GM12878 (cell line): ENCODE measurements around the gene SRPRB. TPM values are rescaled to one million over a fixed set of nuclear protein-coding genes. Genes with fewer than 3 reads are reported as not detected.

ENCODE experiments used
- BMI1 ChIP-seq: fragments of 450-650 bp; IDR thresholded peaks from 2 replicates; pipeline ENCODE4 v1.6.1; 2016; ENCODE audit warnings: mild to moderate bottlenecking, moderate library complexity, borderline replicate concordance
- FOXM1 ChIP-seq: IDR thresholded peaks from 2 replicates; pipeline ENCODE4 v1.6.1; 2012; ENCODE audit warnings: low read depth, mild to moderate bottlenecking, inconsistent platforms, low read length, moderate library complexity
- HDGF ChIP-seq: fragments of 450-650 bp; IDR thresholded peaks from 2 replicates; pipeline ENCODE4 v1.6.1; 2016; ENCODE audit warnings: antibody characterized with exemption
- IRF5 ChIP-seq: fragments of 450-650 bp; IDR thresholded peaks from 2 replicates; pipeline ENCODE4 v1.6.1; 2017; ENCODE audit warnings: borderline replicate concordance
- MXI1 ChIP-seq: fragments of 150-350 bp; IDR thresholded peaks from 2 replicates; pipeline ENCODE4 v1.6.1; 2011; ENCODE audit warnings: low read depth, mild to moderate bottlenecking, inconsistent platforms, low read length, improper control_type of control experiment
- NRF1 ChIP-seq: conservative IDR thresholded peaks from 2 replicates; pipeline ENCODE4 v1.6.1; 2011; ENCODE audit warnings: mild to moderate bottlenecking, low read depth, low read length, improper control_type of control experiment
- PAX8 ChIP-seq: fragments of 450-650 bp; IDR thresholded peaks from 2 replicates; pipeline ENCODE4 v1.6.1; 2017; ENCODE audit warnings: mild to moderate bottlenecking, moderate library complexity
- POLR2A ChIP-seq: IDR thresholded peaks from 2 replicates; pipeline ENCODE4 v1.6.1; 2011; ENCODE audit warnings: low read depth, mild to moderate bottlenecking, low read length
- SRF ChIP-seq, 2 experiments: IDR thresholded peaks; 2 replicates each; pipeline ENCODE4 v1.6.1; 2011; ENCODE audit warnings: low read depth in 2 of 2, low read length in 2 of 2, mild to moderate bottlenecking in 1 of 2, moderate library complexity in 1 of 2
- ZNF687 ChIP-seq: fragments of 450-650 bp; IDR thresholded peaks from 2 replicates; pipeline ENCODE4 v1.6.1; 2017; ENCODE audit warnings: mild to moderate bottlenecking, moderate library complexity
- polyA plus RNA-seq, 11 experiments: library from polyadenylated mRNA; depleted of rRNA in 4 of 11; unstranded in 6 of 11; stranded (reverse) in 5 of 11; fragments of >200 nt; fragmentation: Nextera tagmentation in 4 of 11; fragmentation: Illumina TruSeq in 1 of 11; extraction: Ambion mirVana in 4 of 11; extraction: Trizol in 1 of 11; gene quantifications; 1 replicate in 1 of 11; 2 replicates in 10 of 11; pipeline versions ENCODE4 v1.2.1 to v1.2.3, GENCODE V29; 2011 to 2016; ENCODE audit warnings: inconsistent platforms in 2 of 11, missing spikeins in 2 of 11, low read depth in 1 of 11
- total RNA-seq, 4 experiments: library from RNA; depleted of rRNA in 3 of 4; stranded (reverse); fragments of >200 nt in 3 of 4; fragmentation: Illumina TruSeq in 1 of 4; extraction: Trizol in 1 of 4; gene quantifications; 2 replicates each; pipeline versions ENCODE4 v1.2.1 to v1.2.3, GENCODE V29; 2013 to 2021
- TF ChIP-seq, protein P1 (sequence below): fragments of 450-650 bp; conservative IDR thresholded peaks from 2 replicates; pipeline ENCODE4 v1.6.1; 2017; ENCODE audit warnings: mild to moderate bottlenecking, moderate library complexity

The SRPRB gene
- total and polyA plus RNA-seq, 10 of the 15 experiments (the other 5 are each of a cell fraction or from before 2014, with no cell fraction given), result 30.6 to 107 (median 46.6) TPM

DNA sequence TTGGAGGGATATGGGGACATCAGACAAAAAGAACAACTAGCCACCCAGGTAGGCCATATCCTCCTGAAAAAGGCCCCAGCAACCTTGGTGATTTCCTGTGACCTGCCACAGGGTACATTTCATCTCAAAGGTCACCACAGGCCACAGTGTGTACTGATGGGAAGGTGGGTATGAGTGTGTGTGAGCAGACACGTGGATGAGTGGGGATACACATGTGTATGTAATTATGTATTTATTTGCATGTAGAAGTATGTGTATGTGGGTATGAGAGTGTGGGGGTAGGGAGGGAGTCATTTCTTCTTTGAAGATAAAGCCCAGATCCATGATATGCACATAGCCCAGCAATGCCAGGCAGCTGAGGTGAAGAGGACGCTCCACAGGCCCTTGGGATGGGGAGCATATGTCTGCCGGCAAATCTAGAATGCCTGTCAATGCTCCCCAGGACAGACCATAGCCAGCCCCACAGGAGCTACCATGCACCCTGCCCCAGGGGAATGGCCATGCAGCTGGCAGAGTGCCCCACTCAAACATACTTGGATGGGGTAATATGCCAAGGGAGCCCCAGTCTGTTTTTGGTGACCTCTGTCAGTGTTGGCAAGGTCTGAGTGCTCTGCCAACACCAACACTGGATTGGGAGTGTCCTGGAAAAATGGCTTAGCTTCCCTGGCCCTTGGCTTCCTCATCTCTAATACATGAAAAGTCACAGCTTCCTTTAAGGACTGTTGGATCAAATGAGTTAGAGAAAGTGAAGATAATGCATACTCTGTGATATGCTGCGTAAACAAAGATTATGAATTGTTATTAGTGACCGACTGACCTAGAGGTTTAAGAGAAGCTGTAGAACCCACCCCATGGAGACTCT lies 47.7 kb downstream of the SRPRB start (continued):
- TF ChIP-seq SRF (IDR thresholded peaks at IDR 0.05; ENCODE audit: low read depth in 2 of 2, low read length in 2 of 2), result no peak
- TF ChIP-seq FOXM1, result no peak
- TF ChIP-seq MXI1, result no peak
- TF ChIP-seq, protein P1, sequence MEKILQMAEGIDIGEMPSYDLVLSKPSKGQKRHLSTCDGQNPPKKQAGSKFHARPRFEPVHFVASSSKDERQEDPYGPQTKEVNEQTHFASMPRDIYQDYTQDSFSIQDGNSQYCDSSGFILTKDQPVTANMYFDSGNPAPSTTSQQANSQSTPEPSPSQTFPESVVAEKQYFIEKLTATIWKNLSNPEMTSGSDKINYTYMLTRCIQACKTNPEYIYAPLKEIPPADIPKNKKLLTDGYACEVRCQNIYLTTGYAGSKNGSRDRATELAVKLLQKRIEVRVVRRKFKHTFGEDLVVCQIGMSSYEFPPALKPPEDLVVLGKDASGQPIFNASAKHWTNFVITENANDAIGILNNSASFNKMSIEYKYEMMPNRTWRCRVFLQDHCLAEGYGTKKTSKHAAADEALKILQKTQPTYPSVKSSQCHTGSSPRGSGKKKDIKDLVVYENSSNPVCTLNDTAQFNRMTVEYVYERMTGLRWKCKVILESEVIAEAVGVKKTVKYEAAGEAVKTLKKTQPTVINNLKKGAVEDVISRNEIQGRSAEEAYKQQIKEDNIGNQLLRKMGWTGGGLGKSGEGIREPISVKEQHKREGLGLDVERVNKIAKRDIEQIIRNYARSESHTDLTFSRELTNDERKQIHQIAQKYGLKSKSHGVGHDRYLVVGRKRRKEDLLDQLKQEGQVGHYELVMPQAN, result no peak
- no peak for TF ChIP-seq IRF5
- TF ChIP-seq ZNF687, result no peak
- no peak for TF ChIP-seq NRF1
- TF ChIP-seq BMI1, result no peak
- TF ChIP-seq POLR2A, result no peak
- no peak for TF ChIP-seq HDGF
- TF ChIP-seq PAX8, result no peak
